Keratinocyte (primary cell): Measurements from ENCODE around the gene FOXP2. TPM values are rescaled to one million over a fixed set of nuclear protein-coding genes. Genes with fewer than 3 reads are reported as not detected.
A peak's percentile ranks its signal among the peaks of the same experiment; 100 is the strongest.

ENCODE experiments used
- DNase-seq: peaks from one replicate; pipeline ENCODE4 v3.0.0-alpha.2; 2011; ENCODE audit warnings: low read depth, missing footprints, low spot score
- FAIRE-seq: peaks from 2 replicates; lab custom pipeline; 2011; peaks lifted over from hg19 to GRCh38; lab: Jason Lieb, UNC
- H2AFZ ChIP-seq: 2 replicates; pipeline ENCODE4 v1.6.0; 2012; ENCODE audit warnings: low read length, control low read depth, inconsistent platforms; ENCODE audit not compliant: control insufficient read depth
- H3K27ac ChIP-seq: 2 replicates; pipeline ENCODE4 v1.5.1; 2011; ENCODE audit warnings: low read length; ENCODE audit not compliant: control insufficient read depth, insufficient read depth
- H3K27me3 ChIP-seq: 3 replicates; pipeline ENCODE4 v1.6.0; 2011; ENCODE audit warnings: low read length; ENCODE audit not compliant: control insufficient read depth, insufficient read depth; ENCODE audit errors: extremely low read depth
- H3K36me3 ChIP-seq, 2 experiments: 2 replicates in 1 of 2; 3 replicates in 1 of 2; pipeline ENCODE4 v1.5.1; 2011; ENCODE audit warnings: low read length in 2 of 2, mild to moderate bottlenecking in 1 of 2; ENCODE audit not compliant: control insufficient read depth in 2 of 2, insufficient read depth in 2 of 2; ENCODE audit errors: extremely low read depth in 1 of 2
- H3K4me1 ChIP-seq: 3 replicates; pipeline ENCODE4 v1.5.1; 2011; ENCODE audit warnings: low read length; ENCODE audit not compliant: control insufficient read depth, insufficient read depth; ENCODE audit errors: extremely low read depth
- H3K4me2 ChIP-seq: 3 replicates; pipeline ENCODE4 v1.6.0; 2011; ENCODE audit warnings: low read depth, low read length; ENCODE audit not compliant: control insufficient read depth, insufficient read depth; ENCODE audit errors: extremely low read depth
- H3K4me3 ChIP-seq, 3 experiments: fragments of 200-600 bp in 1 of 3; sonication (generic) in 1 of 3; 2 replicates in 2 of 3; 3 replicates in 1 of 3; pipeline ENCODE4 v1.5.1; 2011 to 2016; ENCODE audit warnings: low read length in 3 of 3, mild to moderate bottlenecking in 3 of 3, control low read depth in 2 of 3, inconsistent platforms in 1 of 3, low read depth in 1 of 3, mixed read lengths in 1 of 3, mixed run types in 1 of 3, moderate library complexity in 1 of 3; ENCODE audit not compliant: control insufficient read depth in 2 of 3, insufficient read depth in 2 of 3; ENCODE audit errors: extremely low read depth in 1 of 3
- H3K79me2 ChIP-seq: 2 replicates; pipeline ENCODE4 v1.6.0; 2012; ENCODE audit warnings: low read length; ENCODE audit not compliant: control insufficient read depth, insufficient read depth
- H3K9ac ChIP-seq: 3 replicates; pipeline ENCODE4 v1.6.0; 2011; ENCODE audit warnings: low read length; ENCODE audit not compliant: control insufficient read depth, insufficient read depth; ENCODE audit errors: extremely low read depth
- H3K9me1 ChIP-seq: 3 replicates; pipeline ENCODE4 v1.6.0; 2011; ENCODE audit warnings: low read length; ENCODE audit not compliant: control insufficient read depth, insufficient read depth; ENCODE audit errors: extremely low read depth
- H3K9me3 ChIP-seq: 2 replicates; pipeline ENCODE4 v1.5.1; 2012; ENCODE audit warnings: low read depth, low read length; ENCODE audit not compliant: control insufficient read depth
- H4K20me1 ChIP-seq: 3 replicates; pipeline ENCODE4 v1.6.0; 2011; ENCODE audit warnings: low read length; ENCODE audit not compliant: control insufficient read depth, insufficient read depth; ENCODE audit errors: extremely low read depth
- EZH2 ChIP-seq: IDR thresholded peaks from one replicate; pipeline ENCODE4 v1.6.1; 2012; ENCODE audit warnings: inconsistent platforms, mild to moderate bottlenecking, low read length, moderate library complexity
- dilution Hi-C: fragments of 300-500 bp; cut with MboI; formaldehyde crosslinking; loops from one replicate; pipeline ENCODE4 v1.7.0; 2020; ENCODE audit warnings: low sequenced_read_pairs; ENCODE audit not compliant: extremely low pct_ligation_motif_present
- polyA plus RNA-seq, 5 experiments: library from polyadenylated mRNA; depleted of rRNA in 3 of 5; stranded (reverse) in 3 of 5; stranded (forward) in 1 of 5; unstranded in 1 of 5; fragments of >200 nt; gene quantifications; 1 replicate in 1 of 5; 2 replicates in 3 of 5; 3 replicates in 1 of 5; pipeline versions ENCODE4 v1.2.1 to v1.2.3, GENCODE V29; 2011 to 2012; ENCODE audit warnings: missing spikeins in 2 of 5, low read depth in 1 of 5, low replicate concordance in 1 of 5
- TF ChIP-seq, protein P1 (sequence below), 3 experiments: IDR thresholded peaks in 1 of 3; conservative IDR thresholded peaks in 1 of 3; optimal IDR thresholded peaks in 1 of 3; 2 replicates in 2 of 3; 3 replicates in 1 of 3; pipeline versions ENCODE3 to v1.5.1; 2011; ENCODE audit warnings: low read length in 3 of 3, mild to moderate bottlenecking in 3 of 3, moderate library complexity in 2 of 3, control low read depth in 1 of 3, inconsistent platforms in 1 of 3; ENCODE audit not compliant: insufficient read depth in 2 of 3; ENCODE audit errors: extremely low read depth in 1 of 3

Gene FOXP2
- polyA plus RNA-seq, 1 donor (not counting 4 experiments of a cell fraction or from before 2014, with no cell fraction given): 0.98 TPM

DNA sequence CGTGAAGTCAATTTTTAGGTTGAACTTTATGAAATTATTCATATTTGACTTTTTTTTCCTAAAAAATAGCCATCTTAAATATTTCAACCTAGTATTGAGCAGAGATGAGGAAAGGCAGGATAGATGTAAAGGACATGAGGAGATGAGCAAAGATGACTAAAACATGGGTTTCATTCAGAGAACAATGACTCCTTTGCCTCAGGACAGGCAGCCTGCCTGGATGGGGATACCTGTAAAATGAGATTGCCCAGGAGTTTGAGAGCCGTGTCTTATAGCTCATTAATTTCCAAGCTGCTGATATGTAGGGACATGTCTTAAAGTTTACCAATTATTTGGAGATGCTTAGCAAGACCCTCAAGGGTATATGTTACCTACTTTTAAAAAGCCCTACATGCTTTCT lies 263.5 kb downstream of the FOXP2 start:
- H3K9me3 ChIP-seq: no peaks in the 10 kb centered on the region
- FAIRE-seq (no peak), DNase-seq (peak; percentile 7)
- no peaks in the 10 kb centered on the region for H3K27me3 ChIP-seq
- H3K36me3 ChIP-seq: no peaks in the 10 kb centered on the region
- H4K20me1 ChIP-seq: no peaks in the 10 kb centered on the region
- H3K4me1 ChIP-seq: peaks cover 3% of the 10 kb centered on the region
- no peak overlapping the region for H3K27ac ChIP-seq
- no peak overlapping the region for H3K4me3 ChIP-seq
- no peak overlapping the region for H3K4me2 ChIP-seq
- TF ChIP-seq, protein P1, sequence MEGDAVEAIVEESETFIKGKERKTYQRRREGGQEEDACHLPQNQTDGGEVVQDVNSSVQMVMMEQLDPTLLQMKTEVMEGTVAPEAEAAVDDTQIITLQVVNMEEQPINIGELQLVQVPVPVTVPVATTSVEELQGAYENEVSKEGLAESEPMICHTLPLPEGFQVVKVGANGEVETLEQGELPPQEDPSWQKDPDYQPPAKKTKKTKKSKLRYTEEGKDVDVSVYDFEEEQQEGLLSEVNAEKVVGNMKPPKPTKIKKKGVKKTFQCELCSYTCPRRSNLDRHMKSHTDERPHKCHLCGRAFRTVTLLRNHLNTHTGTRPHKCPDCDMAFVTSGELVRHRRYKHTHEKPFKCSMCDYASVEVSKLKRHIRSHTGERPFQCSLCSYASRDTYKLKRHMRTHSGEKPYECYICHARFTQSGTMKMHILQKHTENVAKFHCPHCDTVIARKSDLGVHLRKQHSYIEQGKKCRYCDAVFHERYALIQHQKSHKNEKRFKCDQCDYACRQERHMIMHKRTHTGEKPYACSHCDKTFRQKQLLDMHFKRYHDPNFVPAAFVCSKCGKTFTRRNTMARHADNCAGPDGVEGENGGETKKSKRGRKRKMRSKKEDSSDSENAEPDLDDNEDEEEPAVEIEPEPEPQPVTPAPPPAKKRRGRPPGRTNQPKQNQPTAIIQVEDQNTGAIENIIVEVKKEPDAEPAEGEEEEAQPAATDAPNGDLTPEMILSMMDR (optimal IDR thresholded peaks at IDR 0.05 in 1 of 3, IDR thresholded peaks at IDR 0.05 in 1 of 3, conservative IDR thresholded peaks at IDR 0.05 in 1 of 3; ENCODE audit: extremely low read depth in 1 of 3, insufficient read depth in 2 of 3, low read length in 3 of 3): no peak
- no peak for TF ChIP-seq EZH2
- no peak overlapping the region for H3K9ac ChIP-seq
- no peaks in the 10 kb centered on the region for H3K9me1 ChIP-seq
- no peak overlapping the region for H2AFZ ChIP-seq
- dilution Hi-C loops: no loop called here
- H3K79me2 ChIP-seq: no peaks in the 10 kb centered on the region

DNA sequence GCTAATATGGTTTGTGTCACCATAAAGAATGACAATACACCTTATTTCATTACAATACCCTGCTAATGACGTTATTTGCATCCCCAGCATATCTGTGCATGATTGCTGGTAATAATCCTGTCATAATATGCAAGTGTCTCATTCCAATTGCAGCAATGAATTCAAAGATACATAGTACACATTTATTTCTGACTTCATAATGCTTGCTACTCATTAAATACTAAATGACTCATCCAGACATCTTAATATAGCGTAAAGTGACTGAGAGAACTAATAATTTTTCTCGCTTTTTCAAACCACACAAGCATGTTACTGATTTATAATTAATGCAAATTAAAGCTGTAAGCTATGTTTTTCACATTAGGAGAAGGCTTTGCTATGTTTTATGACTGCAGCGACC lies 272.6 kb downstream of the FOXP2 start:
- dilution Hi-C loops: no loop called here
- no peak overlapping the region for H3K9ac ChIP-seq
- H3K9me3 ChIP-seq: no peaks in the 10 kb centered on the region
- no peaks in the 10 kb centered on the region for H4K20me1 ChIP-seq
- H3K4me2 ChIP-seq: no peak overlapping the region
- no peaks in the 10 kb centered on the region for H3K27me3 ChIP-seq
- no peak for FAIRE-seq
- DNase-seq: no peak
- TF ChIP-seq, protein P1 (optimal IDR thresholded peaks at IDR 0.05 in 1 of 3, IDR thresholded peaks at IDR 0.05 in 1 of 3, conservative IDR thresholded peaks at IDR 0.05 in 1 of 3; ENCODE audit: extremely low read depth in 1 of 3, insufficient read depth in 2 of 3, low read length in 3 of 3): no peak
- TF ChIP-seq EZH2: no peak
- H3K36me3 ChIP-seq: no peaks in the 10 kb centered on the region
- no peaks in the 10 kb centered on the region for H3K9me1 ChIP-seq
- H3K79me2 ChIP-seq: no peaks in the 10 kb centered on the region
- H3K27ac ChIP-seq: no peak overlapping the region
- H3K4me1 ChIP-seq: no peaks in the 10 kb centered on the region
- no peak overlapping the region for H2AFZ ChIP-seq
- no peak overlapping the region for H3K4me3 ChIP-seq
